ENCODE data around the gene DNAJA4. TPM values are rescaled to one million over a fixed set of nuclear protein-coding genes. Genes with fewer than 3 reads are reported as not detected.

Gene DNAJA4
- total RNA-seq, 3 donors from 2014 or later (not counting 1 experiment from before 2014, with no cell fraction given): 23.2 to 28.8 (median 26.3) TPM

DNA sequence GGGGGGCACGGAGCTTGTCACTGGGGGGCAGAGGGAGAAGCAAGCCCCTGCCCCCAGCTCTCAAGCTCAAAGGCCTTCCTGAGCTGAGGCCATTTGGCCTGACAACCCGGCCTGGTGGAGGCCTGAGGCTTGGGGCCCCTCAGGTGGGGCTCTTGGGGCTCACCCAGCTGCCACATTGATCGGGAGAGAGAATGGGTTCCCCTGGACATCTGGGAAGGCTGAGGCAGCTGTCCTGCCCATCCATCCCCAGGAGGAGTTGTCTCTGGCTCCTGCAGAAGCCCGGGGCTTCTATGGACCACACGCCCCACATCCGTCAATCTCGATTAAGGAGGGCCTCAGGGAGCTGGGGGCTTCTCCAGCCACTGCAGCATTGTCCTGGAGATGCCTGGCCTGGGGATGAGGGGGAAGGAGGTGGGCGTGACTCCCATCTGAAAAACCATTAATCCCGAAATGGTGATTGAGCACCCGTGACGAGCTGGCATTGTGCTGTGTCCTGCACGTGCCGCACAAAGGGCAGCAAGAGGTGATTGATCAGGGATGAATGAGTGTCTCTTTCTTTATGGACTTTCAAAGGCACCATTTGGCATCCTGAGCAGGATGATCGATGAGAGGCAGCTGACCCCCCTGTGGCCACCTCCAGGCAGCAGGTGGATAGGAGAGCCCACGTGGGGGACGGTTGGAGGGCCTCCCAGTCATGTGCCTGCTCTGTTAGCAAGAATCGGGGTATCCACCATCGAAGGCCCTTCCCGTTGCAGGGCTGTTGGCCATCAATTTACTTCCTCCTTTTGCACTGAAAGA is 58.6 kb downstream of the DNAJA4 start:
- 73% methylated on average over 19 of the region's 19 CpGs for WGBS (ENCODE audit: insufficient coverage)
- H3K36me3 ChIP-seq (ENCODE audit: control insufficient read depth, insufficient read depth, low read length): no peaks in the 10 kb centered on the region
- no peak for ATAC-seq
- no peak overlapping the region for H3K4me3 Mint-ChIP-seq
- intact Hi-C loops (cut with micrococcal nuclease): no loop called here
- no peaks in the 10 kb centered on the region for H3K9me3 Mint-ChIP-seq
- no peak overlapping the region for H3K27ac Mint-ChIP-seq
- H3K27me3 Mint-ChIP-seq (ENCODE audit: low read depth in 2 of 2): peaks cover 0 to 8% of the 10 kb centered on the region in 2 donors
- TF ChIP-seq, protein P1, sequence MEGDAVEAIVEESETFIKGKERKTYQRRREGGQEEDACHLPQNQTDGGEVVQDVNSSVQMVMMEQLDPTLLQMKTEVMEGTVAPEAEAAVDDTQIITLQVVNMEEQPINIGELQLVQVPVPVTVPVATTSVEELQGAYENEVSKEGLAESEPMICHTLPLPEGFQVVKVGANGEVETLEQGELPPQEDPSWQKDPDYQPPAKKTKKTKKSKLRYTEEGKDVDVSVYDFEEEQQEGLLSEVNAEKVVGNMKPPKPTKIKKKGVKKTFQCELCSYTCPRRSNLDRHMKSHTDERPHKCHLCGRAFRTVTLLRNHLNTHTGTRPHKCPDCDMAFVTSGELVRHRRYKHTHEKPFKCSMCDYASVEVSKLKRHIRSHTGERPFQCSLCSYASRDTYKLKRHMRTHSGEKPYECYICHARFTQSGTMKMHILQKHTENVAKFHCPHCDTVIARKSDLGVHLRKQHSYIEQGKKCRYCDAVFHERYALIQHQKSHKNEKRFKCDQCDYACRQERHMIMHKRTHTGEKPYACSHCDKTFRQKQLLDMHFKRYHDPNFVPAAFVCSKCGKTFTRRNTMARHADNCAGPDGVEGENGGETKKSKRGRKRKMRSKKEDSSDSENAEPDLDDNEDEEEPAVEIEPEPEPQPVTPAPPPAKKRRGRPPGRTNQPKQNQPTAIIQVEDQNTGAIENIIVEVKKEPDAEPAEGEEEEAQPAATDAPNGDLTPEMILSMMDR (IDR thresholded peaks at IDR 0.05): no peak
- H3K36me3 Mint-ChIP-seq: no peaks in the 10 kb centered on the region
- DNase-seq: no peak
- H3K4me1 ChIP-seq (ENCODE audit: control insufficient read depth, insufficient read depth, low read length): no peaks in the 10 kb centered on the region
- no peaks in the 10 kb centered on the region for H3K4me1 Mint-ChIP-seq
- H3K9me3 ChIP-seq (ENCODE audit: control insufficient read depth, insufficient read depth, low read length): no peaks in the 10 kb centered on the region
- no peak overlapping the region for H3K4me3 ChIP-seq (ENCODE audit: low read length)
- H3K27me3 ChIP-seq (ENCODE audit: control insufficient read depth, insufficient read depth, low read length): no peaks in the 10 kb centered on the region
- no peak overlapping the region for H3K27ac ChIP-seq (ENCODE audit: low read length)

DNA sequence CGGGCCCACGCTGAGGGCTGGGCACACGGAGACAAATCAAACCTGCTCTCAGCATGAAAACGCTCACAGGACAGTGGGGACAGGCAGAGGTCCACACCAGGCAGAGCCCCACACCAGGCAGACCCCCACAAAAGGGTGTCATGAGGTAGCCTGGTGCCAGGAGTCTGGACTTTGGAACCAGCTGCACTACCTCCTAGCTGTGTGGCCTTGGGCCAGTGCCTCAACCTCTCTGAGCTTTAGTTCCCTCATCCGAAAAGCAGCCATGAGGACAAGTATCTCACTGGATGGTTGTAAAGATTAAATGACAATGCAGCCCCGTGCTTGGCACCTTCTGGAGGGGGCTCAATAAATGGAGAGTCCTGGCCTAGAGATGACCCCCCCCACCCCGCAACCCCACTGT is 59.3 kb downstream of the DNAJA4 start:
- intact Hi-C loops (cut with micrococcal nuclease): no loop called here
- H3K36me3 ChIP-seq (ENCODE audit: control insufficient read depth, insufficient read depth, low read length): no peaks in the 10 kb centered on the region
- WGBS (ENCODE audit: insufficient coverage): 73% methylated on average over 7 of the region's 7 CpGs
- H3K27me3 Mint-ChIP-seq (ENCODE audit: low read depth in 2 of 2): peaks cover 0 to 8% of the 10 kb centered on the region in 2 donors
- no peaks in the 10 kb centered on the region for H3K36me3 Mint-ChIP-seq
- no peaks in the 10 kb centered on the region for H3K9me3 ChIP-seq (ENCODE audit: control insufficient read depth, insufficient read depth, low read length)
- H3K4me3 Mint-ChIP-seq: no peak overlapping the region
- H3K27me3 ChIP-seq (ENCODE audit: control insufficient read depth, insufficient read depth, low read length): no peaks in the 10 kb centered on the region
- no peak overlapping the region for H3K27ac Mint-ChIP-seq
- H3K4me1 ChIP-seq (ENCODE audit: control insufficient read depth, insufficient read depth, low read length): no peaks in the 10 kb centered on the region
- TF ChIP-seq, protein P1 (IDR thresholded peaks at IDR 0.05): no peak
- no peak overlapping the region for H3K4me3 ChIP-seq (ENCODE audit: low read length)
- no peaks in the 10 kb centered on the region for H3K9me3 Mint-ChIP-seq
- no peak overlapping the region for H3K27ac ChIP-seq (ENCODE audit: low read length)
- ATAC-seq (no peak), DNase-seq (no peak)
- no peaks in the 10 kb centered on the region for H3K4me1 Mint-ChIP-seq

DNA sequence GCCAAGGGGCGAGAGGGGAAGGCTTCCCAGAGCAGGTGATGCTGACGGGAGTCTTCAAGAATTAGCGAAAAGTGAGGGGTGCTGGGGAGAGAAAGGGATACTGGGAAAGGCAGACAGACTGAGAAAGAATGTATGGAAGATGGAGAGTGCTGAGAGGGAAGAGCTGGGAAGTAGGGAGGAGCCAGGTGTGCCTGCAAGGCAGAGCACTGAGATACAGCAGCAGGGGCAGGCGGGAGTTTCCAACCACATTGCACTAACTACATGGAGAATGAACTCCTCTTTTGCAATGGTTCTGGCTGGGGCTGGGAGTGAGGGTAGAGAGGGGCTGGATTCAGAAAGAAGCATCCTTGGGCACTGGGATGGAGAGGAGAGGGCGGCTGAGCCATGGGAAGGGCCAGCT is 59.8 kb downstream of the DNAJA4 start:
- Mint-ChIP-seq H3K27ac (no peak overlapping the region), H3K4me3 (no peak overlapping the region), H3K36me3 (no peaks in the 10 kb centered on the region), H3K4me1 (no peaks in the 10 kb centered on the region), H3K27me3 (ENCODE audit: low read depth in 2 of 2) (peaks cover 0 to 8% of the 10 kb centered on the region in 2 donors), H3K9me3 (no peaks in the 10 kb centered on the region)
- H3K4me1 ChIP-seq (ENCODE audit: control insufficient read depth, insufficient read depth, low read length): no peaks in the 10 kb centered on the region
- intact Hi-C loops (cut with micrococcal nuclease): no loop called here
- TF ChIP-seq, protein P1 (IDR thresholded peaks at IDR 0.05): no peak
- no peaks in the 10 kb centered on the region for H3K36me3 ChIP-seq (ENCODE audit: control insufficient read depth, insufficient read depth, low read length)
- WGBS (ENCODE audit: insufficient coverage): 91% methylated on average over 4 of the region's 5 CpGs
- H3K4me3 ChIP-seq (ENCODE audit: low read length): no peak overlapping the region
- H3K27me3 ChIP-seq (ENCODE audit: control insufficient read depth, insufficient read depth, low read length): no peaks in the 10 kb centered on the region
- no peak for ATAC-seq
- no peaks in the 10 kb centered on the region for H3K9me3 ChIP-seq (ENCODE audit: control insufficient read depth, insufficient read depth, low read length)
- H3K27ac ChIP-seq (ENCODE audit: low read length): no peak overlapping the region
- DNase-seq: no peak
